HG02884 (cell line): ENCODE data around the gene NANP.
"Not testable (repeated sequence)": the region's sequence is repeated elsewhere in the genome, so short reads cannot be mapped to it uniquely, and the experiment has no call there.

Source experiments
- ATAC-seq: cut with Tn5 transposase; IDR thresholded peaks from one replicate; pipeline ENCODE4 v1.9.1; 2021; ENCODE audit warnings: mild to moderate bottlenecking, moderate library complexity; ENCODE audit not compliant: unreplicated experiment

The NANP gene

DNA sequence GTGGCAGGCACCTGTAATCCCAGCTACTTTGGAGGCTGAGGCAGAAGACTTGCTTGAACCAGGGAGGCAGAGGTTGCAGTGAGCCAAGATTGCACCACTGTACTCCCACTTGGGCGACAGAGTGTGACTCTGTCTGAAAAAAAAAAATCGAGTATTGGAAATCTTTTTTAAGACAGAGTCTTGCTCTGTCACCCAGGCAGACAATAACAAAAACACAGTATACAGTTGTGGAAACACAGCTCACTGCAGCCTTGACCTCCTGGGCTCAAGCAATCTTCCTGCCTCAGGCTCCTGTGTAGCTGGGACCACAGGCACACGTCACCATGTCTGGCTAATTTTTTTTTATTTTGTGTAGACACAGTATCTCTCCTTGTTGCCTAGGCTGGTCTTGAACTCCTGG lies 15.0 kb downstream of the NANP start:
- no peak for ATAC-seq

DNA sequence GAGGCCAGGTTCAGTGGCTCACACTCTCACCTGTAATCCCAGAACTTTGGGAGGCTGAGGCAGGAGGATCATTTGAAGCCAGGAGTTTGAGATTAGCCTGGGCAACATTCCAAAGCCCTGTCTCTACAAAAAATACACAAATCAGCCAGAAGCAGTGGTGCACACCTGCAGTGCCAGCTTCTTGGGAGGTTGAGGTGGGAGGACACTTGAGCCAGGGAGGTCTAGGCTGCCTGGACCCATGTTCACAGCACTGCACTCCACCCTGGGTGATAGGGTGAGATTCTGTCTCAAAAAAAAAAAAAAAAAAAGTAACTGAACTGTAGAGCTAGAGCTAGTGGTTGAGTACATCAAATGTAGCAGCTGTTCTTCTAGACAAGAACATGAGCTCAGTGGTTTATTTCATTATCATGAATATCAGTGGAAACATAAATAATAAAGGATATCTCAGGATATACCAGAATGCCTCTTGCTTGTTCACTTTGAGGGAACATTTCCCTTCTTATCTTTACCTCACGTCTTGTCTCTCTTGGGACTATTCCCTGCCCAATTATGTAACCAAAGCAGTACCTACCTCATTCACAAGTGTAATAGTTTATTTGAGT lies 17.6 kb downstream of the NANP start:
- ATAC-seq, result no peak

DNA sequence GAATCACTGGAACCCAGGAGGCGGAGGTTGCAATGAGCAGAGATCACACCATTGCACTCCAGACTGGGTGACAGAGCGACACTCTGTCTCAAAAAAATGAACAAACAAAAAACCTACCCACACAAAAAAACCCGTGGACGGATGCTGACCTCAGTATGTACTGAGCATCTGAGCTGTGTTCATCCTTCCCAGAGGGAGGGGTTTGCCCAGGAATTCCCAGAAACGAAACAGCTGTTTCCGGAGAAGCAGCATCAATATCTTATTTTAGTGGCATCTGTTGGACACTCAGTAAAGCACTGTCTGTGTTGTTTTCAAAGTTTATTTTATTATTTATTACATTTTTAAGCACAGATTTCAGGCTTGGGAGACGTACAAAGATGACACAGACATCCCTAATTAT lies 18.7 kb downstream of the NANP start:
- ATAC-seq, result no peak

DNA sequence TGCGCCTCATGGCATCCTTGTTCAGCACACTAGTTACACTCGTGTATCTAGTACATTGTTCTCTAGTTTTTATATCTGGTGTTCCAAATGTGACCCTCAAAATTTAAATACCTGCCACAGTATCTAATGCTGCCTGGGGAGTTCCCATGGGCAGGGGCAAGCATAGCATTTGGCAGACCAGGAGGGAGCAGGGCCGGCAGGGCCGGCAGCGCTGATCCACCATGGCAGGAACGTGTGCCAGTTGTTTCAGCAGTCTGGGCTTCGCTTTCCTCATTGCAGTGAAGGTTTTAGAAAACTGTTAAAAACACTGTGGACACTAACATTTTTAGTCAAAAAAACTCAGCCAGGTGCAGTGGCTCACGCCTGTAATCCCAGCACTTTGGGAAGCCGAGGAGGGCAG lies 19.2 kb downstream of the NANP start:
- ATAC-seq, result no peak

- ATAC-seq, result not testable (repeated sequence)
Measured at GRCh38 chr20:25602914-25603309, 20.9 kb downstream of the NANP start.

GRCh38 chr20:25602191-25602913 lies 21.5 kb downstream of the NANP start:
- not testable (repeated sequence) for ATAC-seq

GRCh38 chr20:25601659-25602058 lies 22.2 kb downstream of the NANP start:
- ATAC-seq, result no peak

DNA sequence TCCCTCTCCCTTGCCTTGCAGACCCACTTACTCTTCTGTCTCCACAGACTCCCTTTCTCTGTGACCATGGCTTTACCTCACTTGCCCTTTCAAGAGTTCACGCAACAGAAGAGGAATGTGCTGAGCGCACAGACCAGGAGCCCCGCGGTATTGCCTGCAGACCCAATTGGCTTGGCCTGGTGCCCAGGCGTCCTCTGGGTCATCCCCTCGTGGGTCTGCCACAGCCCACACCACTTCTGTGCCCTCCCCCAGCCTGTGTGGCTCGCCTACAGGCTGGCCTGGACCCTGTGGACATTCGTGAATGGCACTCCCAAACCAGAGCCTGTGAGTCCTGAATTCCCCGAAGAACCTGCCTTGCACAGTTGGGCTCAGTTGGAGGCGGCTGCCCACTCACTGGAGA lies 23.2 kb downstream of the NANP start:
- ATAC-seq, result no peak

DNA sequence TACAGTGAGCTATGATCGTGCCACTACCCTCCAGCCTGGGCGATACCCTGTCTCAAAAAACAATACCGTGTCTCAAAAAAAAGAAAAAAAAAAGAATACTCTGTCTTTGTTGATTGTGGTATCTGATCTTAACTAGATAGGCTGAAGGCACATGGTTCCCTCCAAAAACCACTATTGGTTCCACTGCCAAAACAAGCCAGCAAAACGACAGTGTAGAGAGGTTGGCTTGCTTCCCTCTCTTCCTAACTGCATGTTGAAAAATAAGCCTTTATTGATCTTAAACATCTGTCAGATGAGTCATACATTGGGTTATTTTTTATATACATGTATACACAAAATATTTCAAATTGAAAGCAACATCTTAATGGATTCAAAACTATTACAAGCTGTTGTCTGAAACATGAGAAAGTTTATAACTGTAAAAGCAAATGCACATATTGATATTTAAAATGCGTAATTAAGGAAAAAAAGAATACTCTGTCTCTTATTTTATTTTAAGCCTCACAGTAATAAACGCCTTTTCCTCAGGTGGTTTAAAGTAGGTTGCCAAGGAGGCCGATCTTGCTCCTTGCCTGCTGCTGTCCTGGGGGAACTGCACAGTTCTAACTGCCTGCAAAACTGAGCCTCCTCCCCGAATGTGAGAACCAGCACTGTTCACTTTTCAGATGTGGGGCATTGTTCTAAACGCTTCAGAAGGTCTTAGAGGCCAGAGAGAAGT lies 31.5 kb downstream of the NANP start:
- no peak for ATAC-seq

DNA sequence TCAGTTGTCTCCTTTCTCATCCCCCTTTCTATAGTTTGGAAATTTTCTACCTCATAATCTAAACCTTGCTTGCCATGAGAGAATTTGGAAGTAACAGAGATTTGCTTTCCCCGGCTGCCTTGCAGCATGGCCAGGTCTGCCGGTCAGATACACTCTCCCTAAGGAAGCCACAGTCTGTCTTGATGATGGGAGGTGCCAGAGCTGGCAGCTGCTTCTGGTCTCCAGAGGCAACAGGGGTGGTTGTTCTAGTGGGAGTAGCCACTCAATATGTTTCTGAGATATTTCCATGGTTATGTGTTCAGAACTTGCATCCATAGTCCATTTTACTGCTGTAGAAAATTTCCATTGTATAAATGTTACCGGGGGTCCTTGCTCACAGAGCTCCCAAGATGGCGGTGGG lies 33.0 kb downstream of the NANP start:
- not testable (repeated sequence) for ATAC-seq

- no peak for ATAC-seq
Measured at GRCh38 chr20:25588491-25588890, 35.3 kb downstream of the NANP start.

DNA sequence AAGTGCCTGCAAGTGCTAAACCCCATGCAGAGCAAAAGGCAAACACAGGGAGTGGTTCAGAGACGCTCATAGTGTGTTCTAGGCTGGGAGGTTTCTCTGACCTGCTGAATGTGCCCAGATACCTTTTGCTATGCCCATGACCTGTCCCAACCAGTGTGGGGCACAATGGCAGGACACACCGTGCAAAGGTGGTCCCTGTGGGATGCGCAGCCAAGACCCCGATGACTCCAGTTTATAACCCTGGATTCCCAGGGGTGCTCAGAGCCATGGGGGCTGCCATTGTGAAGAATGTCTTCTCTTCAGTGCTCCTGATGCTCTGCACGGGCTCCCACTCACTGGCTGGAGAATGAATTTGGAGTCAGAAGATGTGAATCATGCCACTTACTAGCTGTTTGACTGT lies 36.3 kb downstream of the NANP start:
- no peak for ATAC-seq

DNA sequence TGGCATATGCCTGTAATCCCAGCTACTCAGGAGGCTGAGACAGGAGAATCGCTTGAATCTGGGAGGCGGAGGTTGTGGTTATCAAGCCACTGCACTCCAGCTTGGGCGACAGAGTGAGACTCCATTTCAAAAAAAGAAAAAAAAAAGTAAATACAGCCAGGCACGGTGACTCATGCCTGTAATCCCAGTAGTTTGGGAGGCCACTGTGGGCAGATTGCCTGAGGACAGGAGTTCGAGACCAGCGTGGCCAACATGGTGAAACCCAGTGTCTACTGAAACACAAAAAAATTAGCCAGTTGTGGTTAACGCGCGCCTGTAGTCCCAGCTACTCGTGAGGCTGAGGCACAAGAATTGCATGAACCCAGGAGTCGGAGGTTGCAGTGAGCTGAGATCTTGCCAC lies 36.9 kb downstream of the NANP start:
- ATAC-seq, result no peak

- peak; percentile 72 for ATAC-seq
Measured at GRCh38 chr20:25584905-25585704, 38.7 kb downstream of the NANP start, which contains the start of gene NINL. TSS of gene NINL (minus strand) at chr20:25585531. CDS start at chr20:25526587, 58,944 bp downstream.

- not testable (repeated sequence) for ATAC-seq
Measured at GRCh38 chr20:25583607-25584006, 40.2 kb downstream of the NANP start.

- ATAC-seq, result no peak
Measured at GRCh38 chr20:25580711-25581110, 43.1 kb downstream of the NANP start.

- ATAC-seq, result no peak
Measured at GRCh38 chr20:25579081-25579770, 44.6 kb downstream of the NANP start.

DNA sequence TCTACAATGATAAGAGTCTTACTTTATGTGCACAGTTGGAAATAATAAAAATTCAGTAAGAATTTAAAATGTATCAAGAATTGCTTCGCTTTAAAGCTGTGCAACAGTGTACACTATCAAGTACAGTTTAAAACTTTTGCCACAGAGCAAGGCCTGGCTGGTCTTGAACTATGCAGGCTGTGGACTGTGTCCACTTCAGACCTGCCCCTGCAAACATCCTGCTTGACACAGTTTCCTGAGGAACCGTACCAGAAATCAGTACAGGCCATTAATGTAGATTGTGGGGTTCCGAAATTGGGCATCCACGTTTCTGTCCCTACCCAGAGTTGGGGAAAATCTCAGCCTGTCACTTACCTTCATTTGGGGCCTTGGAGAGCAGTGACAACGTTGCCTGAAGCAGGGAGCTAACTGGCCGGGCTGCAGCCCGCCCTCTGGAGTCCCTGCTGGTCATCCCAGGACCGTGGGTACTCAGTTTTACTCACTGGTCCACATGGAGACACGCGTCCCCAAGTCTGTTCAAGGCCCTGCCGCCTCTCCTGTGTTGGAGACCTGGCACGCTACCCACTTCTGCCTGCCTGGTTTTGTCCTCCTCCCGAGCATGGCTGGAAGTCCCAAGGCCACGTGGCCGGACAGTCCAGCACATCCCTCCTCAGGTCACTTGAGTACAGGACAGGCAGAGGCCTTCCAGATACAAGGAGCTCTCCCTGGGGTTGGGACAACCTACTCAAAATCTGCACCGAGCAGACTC lies 46.9 kb downstream of the NANP start:
- ATAC-seq, result no peak

GRCh38 chr20:25574411-25574810 lies 49.4 kb downstream of the NANP start:
- no peak for ATAC-seq
